ENCODE measurements around the gene SNAPC1.
A peak's percentile ranks its signal among the peaks of the same experiment; 100 is the strongest.
"Not testable (repeated sequence)": the region's sequence is repeated elsewhere in the genome, so short reads cannot be mapped to it uniquely, and the experiment has no call there.

Gene SNAPC1

GRCh38 chr14:61750708-61751474 lies 11.3 kb upstream of the SNAPC1 start:
- DNase-seq (ENCODE audit: low spot score) = peak; percentile 70

DNA sequence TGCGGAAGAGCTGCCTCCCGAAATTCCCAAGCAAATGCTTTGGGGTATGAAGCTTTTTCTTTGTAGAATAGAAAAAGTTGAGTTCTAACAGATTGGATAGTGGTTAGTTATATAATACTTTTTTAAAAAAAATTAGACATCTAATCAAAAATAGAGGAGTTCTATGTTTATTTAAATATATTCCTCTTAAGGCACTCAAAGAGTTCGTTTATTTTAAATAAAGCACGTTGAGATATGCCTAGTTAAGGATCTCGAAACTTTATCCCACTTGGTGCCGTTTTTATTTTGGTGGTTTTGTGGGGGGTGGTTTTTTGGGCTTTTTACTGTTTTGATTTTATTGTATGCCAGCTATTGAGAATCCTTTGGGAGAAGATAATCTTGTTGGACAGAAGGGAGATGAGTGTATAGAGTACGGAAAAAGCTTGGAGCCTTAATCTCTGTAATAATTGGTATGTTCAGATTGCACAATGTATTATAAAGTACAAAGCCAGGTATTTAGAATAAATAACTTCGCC lies 10.7 kb upstream of the SNAPC1 start:
- no peak for DNase-seq (ENCODE audit: low spot score)

GRCh38 chr14:61752626-61753025 lies 9.6 kb upstream of the SNAPC1 start:
- no peak for DNase-seq (ENCODE audit: low spot score)

DNA sequence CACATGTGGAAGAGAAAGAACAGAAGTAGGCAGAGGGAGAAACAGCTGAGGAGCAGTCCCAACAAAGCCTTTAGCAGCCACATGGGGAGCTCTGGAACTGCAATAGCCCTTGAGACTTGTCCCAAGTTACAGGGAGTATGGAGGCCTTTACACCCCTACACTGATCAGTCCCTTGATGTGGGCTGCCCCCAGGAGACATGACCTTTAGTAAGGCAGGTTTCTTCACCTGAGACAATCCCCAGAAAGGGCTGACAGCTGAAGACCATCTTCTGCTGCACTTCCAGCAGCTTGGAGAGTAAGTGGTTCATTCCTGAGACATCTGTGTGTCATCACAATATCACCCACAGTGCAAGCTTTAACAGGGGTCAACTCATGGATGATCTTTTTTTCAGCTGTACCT lies 8.6 kb upstream of the SNAPC1 start:
- DNase-seq (ENCODE audit: low spot score) = no peak

GRCh38 chr14:61754627-61755381 lies 7.4 kb upstream of the SNAPC1 start:
- no peak for DNase-seq (ENCODE audit: low spot score)

DNA sequence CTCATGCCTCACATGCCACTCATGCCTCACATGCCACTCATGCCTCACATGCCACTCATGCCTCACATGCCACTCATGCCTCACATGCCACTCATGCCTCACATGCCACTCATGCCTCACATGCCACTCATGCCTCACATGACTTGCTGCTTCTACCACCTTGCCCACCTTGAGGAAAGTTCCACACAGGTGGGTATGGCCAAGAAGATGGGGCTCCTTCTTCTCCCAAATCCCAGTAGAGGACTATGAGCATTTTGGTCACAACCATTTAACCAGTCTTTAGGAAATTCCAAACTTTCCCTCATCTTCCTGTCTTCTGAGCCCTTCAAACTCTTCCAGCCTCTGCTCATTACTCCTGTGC lies 6.9 kb upstream of the SNAPC1 start:
- not testable (repeated sequence) for DNase-seq (ENCODE audit: low spot score)

DNA sequence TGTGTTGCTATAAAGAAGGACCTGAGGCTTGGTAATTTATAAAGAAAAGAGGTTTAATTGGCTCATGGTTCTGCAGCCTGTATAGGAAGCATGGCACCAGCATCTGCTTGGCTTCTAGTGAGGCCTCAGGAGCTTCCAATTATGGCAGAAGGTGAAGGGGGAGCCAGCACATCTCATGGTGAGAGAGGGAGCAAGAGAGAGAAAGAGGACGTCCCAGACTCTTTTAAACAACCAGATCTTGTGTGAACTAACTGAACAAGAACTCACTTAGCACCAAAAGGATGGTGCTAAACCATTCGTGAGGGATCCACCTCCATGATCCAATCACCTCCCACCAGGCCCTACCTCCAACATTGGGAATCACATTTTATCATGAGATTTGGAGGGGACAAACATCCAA lies 6.1 kb upstream of the SNAPC1 start:
- DNase-seq (ENCODE audit: low spot score) = no peak

GRCh38 chr14:61759878-61760277 lies 2.3 kb upstream of the SNAPC1 start:
- no peak for DNase-seq (ENCODE audit: low spot score)

DNA sequence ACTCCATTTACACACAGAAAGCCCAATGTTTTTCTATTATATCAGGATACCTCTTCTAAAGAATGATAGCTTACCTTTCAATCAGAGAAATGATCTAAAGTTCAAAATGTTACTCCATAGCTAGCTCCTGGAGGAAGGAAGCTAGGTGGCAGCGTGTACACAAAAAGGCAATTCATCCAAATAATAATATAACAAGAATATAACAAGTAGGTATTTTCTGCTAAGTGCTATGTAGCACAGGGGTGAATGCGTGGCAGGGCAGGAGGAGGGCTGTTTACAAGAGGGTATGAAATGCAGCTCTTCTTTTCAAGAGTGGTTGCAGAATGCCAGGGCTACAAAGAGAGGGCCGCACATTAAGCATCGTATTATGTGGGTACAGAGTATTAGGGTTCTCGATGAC lies 663 bp upstream of the SNAPC1 start:
- no peak for DNase-seq (ENCODE audit: low spot score)

GRCh38 chr14:61764342-61765122 lies 2.3 kb downstream of the SNAPC1 start:
- no peak for DNase-seq (ENCODE audit: low spot score)

DNA sequence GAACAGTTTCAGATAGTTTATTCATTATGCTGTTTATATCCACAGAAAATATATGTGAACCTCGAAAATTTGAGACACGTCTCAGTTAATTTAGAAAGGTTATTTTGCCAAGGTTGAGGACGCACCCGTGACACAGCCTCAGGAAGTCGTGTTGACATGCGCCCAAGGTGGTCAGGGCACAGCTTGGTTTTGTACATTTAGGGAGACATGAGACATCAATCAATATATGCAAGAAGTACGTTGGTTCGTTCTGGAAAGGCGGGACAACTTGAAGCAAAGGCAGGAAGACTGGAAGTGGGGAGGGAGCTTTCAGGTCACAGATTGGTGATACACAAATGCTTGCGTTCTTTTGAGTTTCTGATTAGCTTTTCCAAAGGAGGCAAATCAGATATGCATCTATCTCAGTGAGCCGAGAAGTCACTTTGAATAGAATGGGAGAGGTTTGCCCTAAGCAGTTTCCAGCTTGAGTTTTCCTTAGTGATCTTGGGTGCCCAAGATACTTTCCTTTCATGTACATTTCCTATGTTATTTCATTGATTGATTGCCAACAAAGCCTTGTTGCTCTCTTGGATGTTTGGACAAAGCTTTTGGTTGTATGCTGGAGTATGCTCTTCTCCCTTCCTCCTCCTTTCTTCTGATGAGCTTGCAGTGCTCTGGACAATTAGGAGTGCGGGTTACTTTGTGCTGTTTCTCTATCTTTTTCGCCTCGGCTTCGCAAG lies 3.2 kb downstream of the SNAPC1 start:
- no peak for DNase-seq (ENCODE audit: low spot score)

GRCh38 chr14:61766151-61766550 lies 3.9 kb downstream of the SNAPC1 start:
- DNase-seq (ENCODE audit: low spot score) = no peak

GRCh38 chr14:61768240-61768639 lies 6.0 kb downstream of the SNAPC1 start:
- no peak for DNase-seq (ENCODE audit: low spot score)

- DNase-seq (ENCODE audit: low spot score) = no peak
These were observed 7.7 kb downstream of the SNAPC1 start for GRCh38 chr14:61769893-61770292.

DNA sequence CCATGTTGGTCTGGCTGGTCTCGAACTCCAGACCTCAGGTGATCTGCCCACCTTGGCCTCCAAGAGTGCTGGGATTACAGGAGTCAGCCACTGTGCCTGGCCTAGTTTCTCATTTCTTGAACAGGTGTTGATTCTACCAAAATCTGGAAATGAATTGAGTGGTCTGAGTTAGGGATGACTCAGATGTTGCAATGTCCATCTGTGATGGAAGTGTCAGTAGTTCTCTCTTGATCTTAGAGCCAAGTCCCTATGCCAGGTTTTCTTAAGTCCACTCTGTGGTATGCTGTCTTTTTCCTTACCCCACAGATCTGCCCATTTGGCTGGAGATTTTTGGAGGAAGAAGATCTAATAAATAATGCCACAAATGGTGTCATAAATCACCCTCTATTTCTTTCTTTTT lies 12.6 kb downstream of the SNAPC1 start:
- no peak for DNase-seq (ENCODE audit: low spot score)

DNA sequence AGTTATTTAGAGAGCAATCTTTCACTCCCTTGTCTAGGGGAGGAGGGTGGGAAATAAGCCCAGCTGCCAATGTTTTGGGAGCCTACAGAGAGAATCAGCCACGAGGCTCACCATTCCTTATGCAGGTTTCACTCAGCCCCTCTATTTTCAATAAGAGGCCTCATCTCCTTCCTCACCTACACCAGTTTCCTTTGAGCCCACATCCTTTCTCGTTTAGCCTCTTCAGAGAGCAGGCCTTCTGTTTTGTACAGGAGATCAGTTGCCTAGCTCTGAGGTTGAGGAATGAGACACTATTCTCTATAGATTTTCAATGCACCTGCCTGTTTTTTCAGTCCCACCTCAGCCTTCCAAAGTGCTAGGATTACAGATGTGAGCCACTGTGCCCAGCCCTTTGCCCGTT lies 17.9 kb downstream of the SNAPC1 start:
- DNase-seq (ENCODE audit: low spot score) = peak; percentile 39

DNA sequence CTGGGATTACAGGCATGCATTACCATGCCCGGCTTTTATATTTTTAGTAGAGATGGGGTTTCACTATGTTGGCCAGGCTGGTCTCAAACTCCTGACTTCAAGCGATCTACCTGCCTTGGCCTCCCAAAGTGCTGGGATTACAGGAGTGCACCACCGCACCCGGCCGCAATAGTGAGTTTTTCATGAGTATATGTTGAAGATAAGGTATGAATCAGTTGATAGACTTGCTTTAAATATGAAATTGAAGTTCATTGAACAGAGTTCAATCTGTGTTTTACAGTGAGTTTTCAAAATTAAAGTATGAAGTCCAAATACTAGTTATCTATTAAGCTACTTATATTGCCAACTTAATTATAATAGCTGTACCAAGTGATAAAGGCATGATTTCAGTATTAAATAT lies 35.1 kb downstream of the SNAPC1 start:
- no peak for DNase-seq (ENCODE audit: low spot score)

DNA sequence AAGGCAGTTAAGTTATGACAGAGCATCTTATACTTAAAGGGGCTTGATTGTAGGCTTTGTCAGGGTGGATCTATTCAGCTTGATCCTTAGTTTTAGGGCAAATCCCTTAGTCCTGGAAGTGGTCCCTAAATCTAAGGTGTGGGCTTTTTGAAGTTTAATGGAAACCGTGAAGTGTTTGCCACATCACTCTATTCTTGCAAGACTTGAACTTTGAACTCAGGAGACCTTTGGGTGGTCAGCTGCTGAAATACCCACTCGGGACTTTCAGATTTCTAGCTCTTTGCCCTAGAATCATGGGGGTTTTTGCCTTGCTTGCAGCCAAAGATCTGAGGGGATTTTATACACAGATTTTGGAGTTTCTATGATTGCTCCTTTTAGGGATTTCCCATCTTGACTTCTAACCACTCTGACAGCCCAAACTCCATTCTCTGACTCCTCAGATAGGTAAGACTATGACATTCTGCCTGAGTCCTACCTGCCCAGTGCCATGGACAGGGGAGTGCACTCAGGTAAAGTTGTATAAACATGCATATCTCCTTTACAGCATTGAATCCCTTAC lies 39.9 kb downstream of the SNAPC1 start:
- DNase-seq (ENCODE audit: low spot score) = no peak

DNA sequence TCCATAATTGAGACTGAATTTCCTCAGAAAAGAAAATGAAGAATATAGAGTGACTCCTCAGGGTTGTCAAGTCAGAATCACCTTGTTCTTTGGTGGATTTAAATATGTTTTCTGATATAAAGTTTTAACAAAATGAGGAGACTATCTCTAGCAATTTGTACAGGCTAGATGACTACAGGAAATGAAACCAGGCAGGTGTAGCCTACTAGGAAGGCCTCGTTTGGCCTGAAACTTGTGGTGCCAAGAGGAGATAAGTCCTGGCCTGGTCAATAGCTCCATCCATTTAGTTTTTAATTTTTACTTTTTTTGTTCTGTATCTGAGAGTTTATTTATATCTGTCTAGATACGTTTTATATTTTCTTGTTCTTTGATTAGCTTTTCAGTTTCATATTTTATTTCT lies 41.5 kb downstream of the SNAPC1 start:
- DNase-seq (ENCODE audit: low spot score) = no peak

DNA sequence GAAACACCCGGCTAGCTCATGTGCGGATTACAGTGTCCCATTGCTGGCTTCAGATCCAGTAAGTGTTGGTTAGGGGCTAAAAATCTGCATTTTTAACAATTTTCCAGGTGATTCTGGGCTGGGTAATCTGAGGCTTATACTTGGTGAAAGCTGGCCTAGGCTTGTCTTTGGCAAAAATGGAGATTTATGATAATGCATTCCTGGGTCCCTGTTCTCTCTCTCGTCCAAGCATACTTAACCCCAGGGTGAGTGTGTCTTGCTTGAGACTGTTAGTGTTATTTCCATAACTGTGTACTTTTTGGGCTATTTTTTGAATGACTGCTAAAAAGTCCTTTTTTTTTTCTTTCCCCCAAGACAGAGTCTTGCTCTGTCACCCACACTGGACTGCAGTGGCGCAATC lies 43.2 kb downstream of the SNAPC1 start:
- DNase-seq (ENCODE audit: low spot score) = no peak

DNA sequence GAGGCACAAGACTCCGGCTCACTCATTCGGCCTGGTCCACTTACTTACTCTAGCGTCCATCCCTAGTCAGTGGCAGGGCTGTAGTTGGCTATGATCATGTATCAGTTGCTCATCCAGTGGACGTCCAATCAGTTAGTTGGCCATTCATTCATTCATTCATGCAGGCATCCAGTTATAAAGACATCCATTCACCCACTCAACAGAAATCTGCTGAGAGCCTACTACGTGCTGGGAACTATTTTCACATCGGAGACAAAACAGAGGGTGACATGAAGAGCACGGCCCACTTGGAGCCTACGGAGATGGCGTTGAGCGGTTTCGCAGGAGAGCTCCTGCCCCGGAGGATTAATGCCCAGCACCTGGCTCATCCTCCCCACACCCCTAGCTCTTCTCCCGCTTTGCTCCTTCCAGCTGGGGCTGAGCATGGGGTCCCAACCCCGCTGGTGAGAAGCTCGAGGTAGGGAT lies 49.7 kb downstream of the SNAPC1 start:
- DNase-seq (ENCODE audit: low spot score) = no peak
